ENCODE results near the gene MB21D2. TPM values are rescaled to one million over a fixed set of nuclear protein-coding genes. Genes with fewer than 3 reads are reported as not detected.

MB21D2 gene
- total RNA-seq, 1 donor from 2014 or later, result 15.1 TPM

DNA sequence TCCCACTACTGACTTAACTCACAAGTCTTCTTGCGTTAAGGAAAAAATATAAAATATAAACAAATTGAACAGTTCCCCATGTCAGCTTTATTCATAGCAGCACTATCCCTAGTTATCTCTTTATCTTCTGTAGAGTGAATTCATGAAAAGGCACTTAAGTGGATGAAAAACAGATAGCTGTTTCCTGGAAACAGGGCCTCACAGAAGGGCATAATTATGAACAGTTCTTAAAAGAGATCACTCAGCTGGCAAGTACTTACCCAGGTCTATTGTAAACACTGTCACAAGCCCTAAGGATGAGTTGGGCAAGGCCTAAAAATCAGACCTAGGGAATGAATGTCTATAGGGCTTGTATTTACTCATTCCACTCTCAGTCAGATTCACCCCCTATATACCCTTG lies 10.7 kb downstream of the MB21D2 start:
- H4K20me1 ChIP-seq (ENCODE audit: low read depth), result peaks cover 9% of the 10 kb centered on the region
- H3K4me1 ChIP-seq, result peaks cover 8% of the 10 kb centered on the region
- H3K4me3 ChIP-seq, result no peak overlapping the region
- Mint-ChIP-seq H3K27ac (no peak overlapping the region), H3K4me1 (peaks cover 7% of the 10 kb centered on the region), H3K9me3 (peaks cover 5% of the 10 kb centered on the region), H3K27me3 (ENCODE audit: insufficient read depth, low read depth) (no peaks in the 10 kb centered on the region), H3K4me3 (no peak overlapping the region), H3K36me3 (peaks cover 4% of the 10 kb centered on the region)
- no peak overlapping the region for H3K9ac ChIP-seq
- DNase-seq (ENCODE audit: low spot score), result no peak
- H3K79me2 ChIP-seq (ENCODE audit: low read depth), result peaks cover 60% of the 10 kb centered on the region
- no peak overlapping the region for H3K27ac ChIP-seq
- peaks cover 6% of the 10 kb centered on the region for H3F3A ChIP-seq (ENCODE audit: low read depth)
- no peaks in the 10 kb centered on the region for H3K9me3 ChIP-seq (ENCODE audit: low read depth)
- H3K36me3 ChIP-seq, result no peaks in the 10 kb centered on the region
- no peaks in the 10 kb centered on the region for H3K27me3 ChIP-seq
- no peak overlapping the region for H2AFZ ChIP-seq (replicated peaks)
- TF ChIP-seq, protein P1, sequence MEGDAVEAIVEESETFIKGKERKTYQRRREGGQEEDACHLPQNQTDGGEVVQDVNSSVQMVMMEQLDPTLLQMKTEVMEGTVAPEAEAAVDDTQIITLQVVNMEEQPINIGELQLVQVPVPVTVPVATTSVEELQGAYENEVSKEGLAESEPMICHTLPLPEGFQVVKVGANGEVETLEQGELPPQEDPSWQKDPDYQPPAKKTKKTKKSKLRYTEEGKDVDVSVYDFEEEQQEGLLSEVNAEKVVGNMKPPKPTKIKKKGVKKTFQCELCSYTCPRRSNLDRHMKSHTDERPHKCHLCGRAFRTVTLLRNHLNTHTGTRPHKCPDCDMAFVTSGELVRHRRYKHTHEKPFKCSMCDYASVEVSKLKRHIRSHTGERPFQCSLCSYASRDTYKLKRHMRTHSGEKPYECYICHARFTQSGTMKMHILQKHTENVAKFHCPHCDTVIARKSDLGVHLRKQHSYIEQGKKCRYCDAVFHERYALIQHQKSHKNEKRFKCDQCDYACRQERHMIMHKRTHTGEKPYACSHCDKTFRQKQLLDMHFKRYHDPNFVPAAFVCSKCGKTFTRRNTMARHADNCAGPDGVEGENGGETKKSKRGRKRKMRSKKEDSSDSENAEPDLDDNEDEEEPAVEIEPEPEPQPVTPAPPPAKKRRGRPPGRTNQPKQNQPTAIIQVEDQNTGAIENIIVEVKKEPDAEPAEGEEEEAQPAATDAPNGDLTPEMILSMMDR (IDR thresholded peaks at IDR 0.05), result no peak
- no peak for TF ChIP-seq EZH2phosphoT487 (IDR thresholded peaks at IDR 0.05)
- TF ChIP-seq EZH2 (IDR thresholded peaks at IDR 0.05), result no peak
- no peak overlapping the region for H3K4me2 ChIP-seq

DNA sequence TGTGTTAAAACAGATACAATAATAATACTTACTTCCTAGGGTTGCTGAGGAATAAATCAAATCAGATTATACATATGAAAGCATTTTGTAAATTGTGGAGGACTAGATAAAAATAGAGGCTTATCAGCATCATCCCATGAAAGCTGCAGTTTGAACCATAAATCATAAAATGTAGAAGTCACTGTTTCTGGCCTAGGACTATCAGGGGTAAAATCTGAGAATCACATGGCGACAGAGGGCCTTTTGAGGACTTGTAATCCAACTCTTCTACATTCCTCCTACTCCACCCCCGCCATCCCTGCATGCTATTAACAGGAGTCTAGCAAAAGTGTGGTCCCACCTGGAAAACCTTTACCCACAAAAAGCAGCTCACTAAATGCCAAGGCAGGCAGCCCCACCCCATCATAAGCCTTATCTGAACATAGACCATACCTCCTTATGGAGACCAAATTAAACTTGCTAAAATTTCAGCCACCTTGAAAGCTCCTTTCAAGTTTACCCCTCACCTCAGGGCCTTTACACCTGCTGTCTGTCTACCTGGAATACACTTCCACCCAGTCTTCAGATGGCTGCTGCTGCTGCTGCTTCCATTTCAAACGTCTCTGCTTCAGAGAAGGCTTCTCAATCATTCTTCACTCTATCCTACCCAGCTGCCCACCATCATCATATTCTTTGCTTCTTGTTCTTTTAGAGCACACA lies 11.5 kb downstream of the MB21D2 start:
- H2AFZ ChIP-seq (replicated peaks), result no peak overlapping the region
- H3K4me1 Mint-ChIP-seq, result peaks cover 7% of the 10 kb centered on the region
- H3K4me2 ChIP-seq, result no peak overlapping the region
- H3K9me3 ChIP-seq (ENCODE audit: low read depth), result no peaks in the 10 kb centered on the region
- peaks cover 52% of the 10 kb centered on the region for H3K79me2 ChIP-seq (ENCODE audit: low read depth)
- H3K4me3 Mint-ChIP-seq, result no peak overlapping the region
- H3K27me3 ChIP-seq, result no peaks in the 10 kb centered on the region
- H3K27ac Mint-ChIP-seq, result no peak overlapping the region
- TF ChIP-seq, protein P1 (IDR thresholded peaks at IDR 0.05), result no peak
- TF ChIP-seq EZH2phosphoT487 (IDR thresholded peaks at IDR 0.05) (no peak), EZH2 (IDR thresholded peaks at IDR 0.05) (no peak)
- H3F3A ChIP-seq (ENCODE audit: low read depth), result peaks cover 6% of the 10 kb centered on the region
- peaks cover 10% of the 10 kb centered on the region for H4K20me1 ChIP-seq (ENCODE audit: low read depth)
- no peak overlapping the region for H3K4me3 ChIP-seq
- H3K9me3 Mint-ChIP-seq, result peaks cover 5% of the 10 kb centered on the region
- H3K36me3 Mint-ChIP-seq, result peaks cover 4% of the 10 kb centered on the region
- no peaks in the 10 kb centered on the region for H3K36me3 ChIP-seq
- DNase-seq (ENCODE audit: low spot score), result no peak
- no peaks in the 10 kb centered on the region for H3K27me3 Mint-ChIP-seq (ENCODE audit: insufficient read depth, low read depth)
- peaks cover 8% of the 10 kb centered on the region for H3K4me1 ChIP-seq
- H3K27ac ChIP-seq, result no peak overlapping the region
- no peak overlapping the region for H3K9ac ChIP-seq

DNA sequence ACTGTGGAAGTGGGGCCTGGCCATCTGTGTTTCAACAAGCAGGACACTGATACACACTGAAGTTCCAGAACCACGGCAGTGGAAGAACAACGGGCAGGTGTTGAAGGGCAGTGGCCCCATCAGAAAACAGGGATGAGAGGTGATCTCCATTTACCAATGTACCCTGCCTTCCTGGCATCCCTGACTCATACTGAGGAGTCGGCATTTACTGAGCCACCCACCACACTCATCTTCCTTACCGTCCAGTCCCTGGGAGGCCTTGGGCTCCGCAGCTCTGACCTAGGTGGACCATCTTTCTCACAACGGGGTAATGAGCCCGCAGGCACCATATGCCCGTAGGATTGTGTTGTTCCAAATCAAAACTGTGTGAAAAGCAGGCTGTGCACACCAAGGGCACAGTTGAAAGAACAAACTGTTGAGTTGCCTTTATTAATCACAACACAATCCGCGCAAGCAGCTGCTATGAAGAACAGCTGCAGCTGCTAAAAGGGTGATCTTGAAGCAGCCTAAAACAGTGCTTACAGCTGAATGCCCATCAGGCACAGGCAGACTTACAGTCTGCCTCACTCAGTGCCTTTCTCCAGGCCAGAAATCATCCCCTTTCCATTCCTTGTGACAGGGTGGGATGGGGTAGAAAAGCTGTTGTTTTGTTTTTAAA lies 12.9 kb downstream of the MB21D2 start:
- H3K9me3 ChIP-seq (ENCODE audit: low read depth), result no peaks in the 10 kb centered on the region
- H3K9ac ChIP-seq, result no peak overlapping the region
- H3K27ac ChIP-seq, result no peak overlapping the region
- Mint-ChIP-seq H3K27me3 (ENCODE audit: insufficient read depth, low read depth) (peaks cover 2% of the 10 kb centered on the region), H3K9me3 (peaks cover 5% of the 10 kb centered on the region), H3K4me3 (no peak overlapping the region), H3K36me3 (peaks cover 4% of the 10 kb centered on the region), H3K4me1 (peaks cover 7% of the 10 kb centered on the region), H3K27ac (no peak overlapping the region)
- H2AFZ ChIP-seq (replicated peaks), result no peak overlapping the region
- H3K79me2 ChIP-seq (ENCODE audit: low read depth), result peaks cover 42% of the 10 kb centered on the region
- no peak for DNase-seq (ENCODE audit: low spot score)
- H3K36me3 ChIP-seq, result no peaks in the 10 kb centered on the region
- peaks cover 10% of the 10 kb centered on the region for H4K20me1 ChIP-seq (ENCODE audit: low read depth)
- TF ChIP-seq, protein P1 (IDR thresholded peaks at IDR 0.05), result no peak
- no peak overlapping the region for H3K4me2 ChIP-seq
- H3F3A ChIP-seq (ENCODE audit: low read depth), result peaks cover 6% of the 10 kb centered on the region
- H3K4me1 ChIP-seq, result peaks cover 8% of the 10 kb centered on the region
- no peaks in the 10 kb centered on the region for H3K27me3 ChIP-seq
- no peak overlapping the region for H3K4me3 ChIP-seq
